Ramos (cell line): ENCODE data around the gene ASTN2.

ENCODE experiments used
- in situ Hi-C: fragments of 300-500 bp; cut with MboI; formaldehyde crosslinking; loops from one replicate; pipeline ENCODE4 v1.14.3; 2022; ENCODE audit warnings: low sequenced_read_pairs; ENCODE audit not compliant: unreplicated experiment

ASTN2 gene

DNA sequence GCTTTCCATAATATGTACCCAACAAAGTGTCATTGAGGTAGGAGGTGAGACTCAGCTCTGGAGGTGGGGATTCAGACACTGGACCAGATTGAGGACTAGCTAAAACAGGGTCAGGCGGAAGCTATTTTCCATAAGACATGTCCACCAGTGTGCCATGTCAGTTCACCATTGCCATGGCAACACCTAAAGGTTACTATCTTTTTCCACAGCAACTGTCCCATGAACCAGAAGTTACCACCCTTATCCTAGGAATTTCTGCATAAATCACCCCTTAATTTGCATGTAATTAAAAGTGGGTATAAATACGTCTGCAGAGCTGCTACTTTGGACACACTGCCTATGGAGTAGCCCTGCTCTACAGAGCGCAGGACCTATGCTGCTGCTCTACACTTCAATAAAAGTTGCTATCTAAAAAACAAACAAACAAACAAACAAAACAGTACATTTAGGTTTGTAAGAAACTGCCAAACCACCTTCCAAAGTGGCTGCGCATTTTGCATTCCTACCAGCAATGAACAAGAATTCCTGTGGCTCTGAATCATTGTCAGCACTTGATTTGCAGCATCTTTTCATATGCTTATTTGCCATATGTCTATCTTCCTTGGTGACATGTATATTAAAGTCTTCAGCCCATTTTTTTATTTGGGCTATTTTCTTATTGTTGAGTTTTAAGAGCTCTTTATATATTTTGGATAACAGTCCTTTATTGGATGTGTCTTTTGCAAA lies 745.7 kb downstream of the ASTN2 start:
- in situ Hi-C loops, result no loop called here

DNA sequence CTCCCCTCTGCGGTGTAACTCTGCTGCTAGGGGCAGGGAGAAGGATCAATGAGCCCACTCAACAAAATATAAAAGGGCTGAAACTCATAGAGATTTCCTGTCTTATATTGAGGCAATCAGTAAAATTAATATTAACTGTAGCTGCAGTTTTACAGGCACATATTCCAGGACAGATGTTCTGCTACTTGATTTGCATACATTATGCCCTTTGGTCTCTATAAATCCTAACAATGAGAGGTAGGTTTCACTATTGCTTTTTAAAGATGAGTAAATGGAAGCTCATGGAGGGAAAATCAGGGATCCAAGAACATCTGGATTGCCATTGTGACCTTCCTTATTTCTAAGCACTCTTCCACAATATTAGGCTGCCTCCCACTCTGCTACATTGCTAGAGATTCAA lies 751.3 kb downstream of the ASTN2 start:
- in situ Hi-C loops, result no loop called here

DNA sequence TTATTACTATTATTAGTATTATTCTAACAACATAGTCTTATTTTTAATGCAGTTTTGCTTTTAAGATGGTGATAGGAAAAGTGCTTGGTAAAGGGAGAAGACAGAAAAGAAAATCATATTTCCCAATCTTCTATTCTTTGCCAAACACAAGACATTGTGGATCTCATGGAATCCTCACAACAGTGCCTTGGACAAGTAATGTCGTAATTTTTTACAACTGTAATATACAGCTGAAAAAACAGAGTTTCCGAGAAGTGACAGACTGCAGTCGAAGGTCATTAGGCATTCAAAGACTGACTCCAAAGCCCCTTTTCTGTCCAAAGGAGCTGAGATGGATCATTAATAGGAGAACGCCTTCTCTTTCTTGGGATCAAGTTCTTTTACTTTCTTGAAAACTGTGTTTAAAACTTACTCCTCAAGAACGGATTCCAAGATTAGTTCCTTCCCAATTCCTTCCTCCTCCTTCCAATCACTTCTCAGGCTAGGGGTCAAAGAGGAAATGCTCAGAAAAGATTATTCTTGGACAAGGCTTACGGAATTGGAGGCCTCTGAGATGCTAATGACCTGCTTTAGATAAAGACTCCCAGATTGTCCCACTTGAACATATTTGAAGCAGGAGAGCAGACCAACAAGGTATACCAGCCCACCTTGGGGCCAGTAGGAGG lies 752.1 kb downstream of the ASTN2 start:
- in situ Hi-C loops, result no loop called here

- in situ Hi-C loops, result no loop called here
Measured at GRCh38 chr9:116661037-116661954, 753.6 kb downstream of the ASTN2 start.

DNA sequence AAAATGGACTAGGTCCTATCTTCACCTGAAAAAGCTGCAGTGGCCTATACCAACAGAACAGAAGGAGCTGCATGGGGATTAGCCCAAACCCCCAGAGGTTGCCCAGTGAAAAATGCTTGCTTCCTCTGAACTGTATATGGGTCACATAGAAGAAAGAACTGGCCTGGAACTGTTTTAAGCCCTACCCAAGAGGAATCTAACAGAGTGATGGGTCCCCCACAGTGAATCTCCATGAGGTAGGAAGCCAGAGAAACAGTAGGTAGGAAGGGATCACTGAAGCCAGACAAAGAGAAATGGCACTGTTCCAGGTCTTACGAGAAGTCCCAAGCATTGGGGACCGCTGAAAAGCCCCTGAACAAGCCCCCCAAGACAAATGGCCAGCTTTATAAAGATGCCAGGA lies 756.6 kb downstream of the ASTN2 start:
- in situ Hi-C loops, result no loop called here

DNA sequence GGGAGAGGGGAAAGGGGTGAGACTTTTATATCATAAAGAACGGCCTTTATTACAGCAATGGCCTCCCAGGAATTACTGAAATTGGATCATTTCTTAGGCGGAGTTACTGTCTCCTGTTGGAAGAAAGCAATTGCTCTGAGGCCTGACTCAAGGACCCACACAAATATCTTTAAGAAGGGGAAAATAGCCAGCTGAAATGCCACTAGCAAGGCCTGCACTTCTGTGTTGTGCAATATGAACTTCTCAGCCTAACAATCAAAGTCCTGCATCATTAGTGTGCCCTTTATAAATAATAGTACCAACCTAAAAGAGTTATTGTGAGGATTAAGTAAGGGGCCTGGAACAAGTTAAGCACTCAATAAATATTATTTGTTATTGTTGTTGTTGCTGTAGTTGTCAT lies 757.9 kb downstream of the ASTN2 start:
- in situ Hi-C loops, result no loop called here

- in situ Hi-C loops, result no loop called here
Measured at GRCh38 chr9:116656501-116656971, 758.3 kb downstream of the ASTN2 start.

GRCh38 chr9:116654059-116654355 lies 760.9 kb downstream of the ASTN2 start:
- in situ Hi-C loops, result no loop called here

DNA sequence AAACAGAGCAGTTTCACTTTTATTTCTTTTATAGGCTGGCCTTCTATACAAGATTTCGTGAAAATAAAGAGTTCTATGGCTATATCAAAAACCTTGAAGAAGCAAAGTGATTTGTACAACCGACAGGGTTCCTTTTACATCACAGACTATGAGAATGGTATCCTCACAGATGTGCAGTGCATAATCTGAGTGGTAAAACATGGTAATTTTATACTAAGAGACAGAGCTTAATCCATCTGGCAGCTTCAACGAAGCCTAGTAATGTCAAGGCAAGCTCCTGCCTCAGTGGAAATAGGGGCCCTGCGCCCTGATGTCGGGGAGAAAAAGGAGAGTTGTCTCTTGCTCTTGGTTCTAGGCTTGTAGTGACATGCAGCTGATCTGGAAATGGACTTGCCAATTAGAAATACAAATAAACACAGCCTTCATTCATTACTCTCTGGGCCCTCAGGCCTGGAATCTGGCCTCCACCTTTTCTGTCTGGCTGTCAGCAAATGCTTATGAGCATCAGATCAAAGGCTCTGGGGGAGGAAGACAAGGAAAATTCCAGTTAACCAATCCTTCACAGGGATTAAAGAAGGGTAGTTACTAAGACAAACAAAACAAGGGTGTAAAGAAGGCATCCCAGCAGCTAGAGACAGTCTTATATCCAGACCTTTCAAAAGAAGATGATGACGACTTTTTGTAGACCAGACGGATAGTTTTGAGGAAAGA lies 761.4 kb downstream of the ASTN2 start:
- in situ Hi-C loops, result no loop called here

GRCh38 chr9:116647515-116647809 lies 767.4 kb downstream of the ASTN2 start:
- in situ Hi-C loops, result no loop called here

DNA sequence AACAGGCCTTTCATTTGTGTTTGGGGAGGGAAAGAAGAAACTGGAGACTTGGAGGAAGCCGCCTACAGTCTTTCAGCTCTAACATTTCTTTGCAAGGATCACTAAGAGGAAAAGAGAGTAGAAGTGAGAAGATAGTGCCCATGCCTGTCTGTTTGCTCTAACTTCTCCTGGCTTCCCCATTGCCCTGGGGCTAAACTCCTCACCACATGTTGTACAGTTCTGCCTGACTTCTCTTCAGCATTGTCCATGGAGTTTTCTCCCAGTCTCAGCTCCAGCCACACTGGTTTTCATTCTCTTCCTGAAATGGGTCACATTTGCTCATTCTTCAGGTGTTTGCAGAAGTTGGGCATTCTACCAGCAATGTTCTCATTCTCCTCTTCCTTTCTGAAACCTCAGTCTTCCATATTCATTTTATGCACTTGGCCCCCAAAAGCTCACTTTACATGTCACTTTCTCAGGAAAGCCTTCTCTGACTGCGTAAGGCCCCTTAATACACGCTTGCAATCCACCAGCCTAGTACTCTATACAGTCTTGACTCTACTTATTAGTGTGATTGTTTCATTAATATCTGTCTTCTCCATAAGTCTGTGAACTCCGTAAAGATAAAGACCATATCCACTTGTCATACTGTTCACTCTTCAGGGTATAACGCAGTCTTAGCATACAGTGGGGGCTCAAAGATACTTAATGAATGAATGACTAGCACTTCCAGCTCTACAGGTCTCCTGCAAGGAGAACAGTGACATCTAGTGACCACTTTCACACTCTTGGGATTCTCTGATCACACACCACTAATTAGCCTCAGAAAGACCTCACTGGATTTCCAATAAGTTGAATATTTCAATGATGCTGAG lies 768.0 kb downstream of the ASTN2 start:
- in situ Hi-C loops, result no loop called here

- in situ Hi-C loops, result no loop called here
Measured at GRCh38 chr9:116644091-116644688, 770.7 kb downstream of the ASTN2 start.

DNA sequence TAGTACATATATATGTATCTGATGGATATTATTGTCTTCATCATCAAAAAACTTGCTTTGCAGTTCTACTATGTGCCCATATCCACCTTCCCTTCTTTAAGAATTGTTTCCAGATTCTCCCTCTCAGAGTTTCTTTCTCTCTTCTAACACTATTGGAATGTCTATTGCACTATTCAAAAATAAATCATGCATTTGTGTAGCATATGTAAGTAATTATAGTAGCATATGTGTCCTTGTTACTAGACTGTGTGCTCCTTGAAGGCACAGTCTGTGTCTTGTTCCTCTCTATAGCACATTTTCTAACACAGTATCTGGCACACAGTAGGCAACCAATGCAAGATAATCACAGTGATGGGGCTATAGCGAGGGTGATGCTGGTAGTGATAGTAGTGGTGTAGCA lies 771.2 kb downstream of the ASTN2 start:
- in situ Hi-C loops, result no loop called here

GRCh38 chr9:116641292-116642059 lies 773.4 kb downstream of the ASTN2 start:
- in situ Hi-C loops, result no loop called here

GRCh38 chr9:116639251-116639741 lies 775.6 kb downstream of the ASTN2 start:
- in situ Hi-C loops, result no loop called here

- in situ Hi-C loops, result no loop called here
Measured at GRCh38 chr9:116635908-116636307, 778.9 kb downstream of the ASTN2 start.

DNA sequence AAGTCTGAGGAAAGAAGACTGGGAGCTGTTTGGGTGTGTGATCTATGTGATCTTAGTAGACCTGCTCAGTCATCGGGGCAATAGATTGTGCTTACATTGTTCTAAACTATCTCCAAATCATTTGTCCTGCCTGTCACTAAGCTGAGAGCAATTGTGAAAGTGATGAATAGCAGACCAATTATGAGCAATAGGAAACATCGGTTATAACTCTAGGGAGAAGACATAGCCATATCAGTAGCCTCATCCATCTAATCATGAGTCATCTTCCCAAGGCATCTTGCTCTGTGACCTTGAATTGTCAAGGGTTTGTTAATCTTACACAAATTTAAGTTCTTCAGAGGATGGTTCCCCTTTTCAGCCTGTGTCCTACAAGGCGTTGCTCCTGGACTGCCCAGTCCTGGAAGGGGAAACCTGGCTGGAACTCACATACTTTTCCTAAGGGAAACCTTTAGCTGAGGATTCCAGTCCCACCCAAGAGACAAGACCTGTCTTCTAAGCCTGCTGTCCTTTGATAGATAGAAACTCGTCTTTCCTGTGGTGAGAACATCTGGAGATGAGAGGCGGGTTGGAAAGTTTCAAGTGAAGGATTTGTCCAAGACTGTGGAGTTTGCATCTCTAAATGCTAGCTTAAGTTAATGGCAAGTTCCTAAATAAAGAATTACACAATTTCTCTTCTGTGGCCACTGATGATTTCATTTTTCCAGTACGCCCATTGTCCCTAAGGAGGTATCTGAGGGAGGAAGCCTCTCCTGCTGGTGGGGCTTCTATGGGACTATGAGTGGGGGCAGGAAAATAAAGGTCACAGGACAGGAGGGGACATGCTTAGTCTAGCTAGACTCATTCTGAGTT lies 781.6 kb downstream of the ASTN2 start:
- in situ Hi-C loops, result no loop called here

DNA sequence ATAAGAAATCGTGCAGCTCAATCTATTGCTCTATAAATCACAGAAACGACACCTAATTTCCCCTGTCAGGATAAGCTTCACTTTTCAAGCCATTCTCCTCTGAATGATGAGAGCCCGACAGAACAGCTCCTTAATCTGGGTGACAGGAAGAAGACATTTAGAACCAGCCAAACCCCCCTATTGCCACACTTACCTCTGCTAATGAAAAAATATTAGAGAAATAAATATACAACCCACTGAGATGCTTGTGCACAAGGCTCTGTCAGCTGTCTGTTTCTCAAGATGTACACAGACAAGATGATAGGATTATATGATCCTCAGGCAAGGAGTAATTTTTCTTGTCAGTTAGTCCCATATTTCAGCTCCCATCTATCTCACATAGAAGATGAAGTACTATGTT lies 785.2 kb downstream of the ASTN2 start:
- in situ Hi-C loops, result no loop called here
